Measurements from ENCODE around the gene RBPMS2.

The RBPMS2 gene

DNA sequence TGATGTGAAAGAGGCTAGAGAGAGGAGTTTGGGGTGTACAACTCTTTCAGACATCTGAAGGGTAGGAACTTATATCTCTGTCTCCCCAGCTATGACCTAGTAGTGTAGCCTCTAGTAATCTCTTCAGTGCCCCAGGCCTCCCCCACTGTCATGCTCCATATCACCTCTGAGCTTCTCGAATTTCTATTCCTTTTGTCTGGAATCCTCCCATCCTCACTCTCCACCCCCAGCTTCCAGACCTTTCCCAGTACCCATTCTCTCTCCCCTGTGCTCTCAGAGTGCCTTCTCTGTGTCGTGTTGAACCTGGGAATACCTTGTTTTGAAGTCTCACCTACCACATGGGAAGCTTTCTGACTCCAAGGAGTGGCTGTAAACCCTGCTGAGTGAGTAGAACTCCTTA is 3.6 kb upstream of the RBPMS2 start:
- no peak overlapping the region for H3K27ac ChIP-seq
- TF ChIP-seq, protein P1, sequence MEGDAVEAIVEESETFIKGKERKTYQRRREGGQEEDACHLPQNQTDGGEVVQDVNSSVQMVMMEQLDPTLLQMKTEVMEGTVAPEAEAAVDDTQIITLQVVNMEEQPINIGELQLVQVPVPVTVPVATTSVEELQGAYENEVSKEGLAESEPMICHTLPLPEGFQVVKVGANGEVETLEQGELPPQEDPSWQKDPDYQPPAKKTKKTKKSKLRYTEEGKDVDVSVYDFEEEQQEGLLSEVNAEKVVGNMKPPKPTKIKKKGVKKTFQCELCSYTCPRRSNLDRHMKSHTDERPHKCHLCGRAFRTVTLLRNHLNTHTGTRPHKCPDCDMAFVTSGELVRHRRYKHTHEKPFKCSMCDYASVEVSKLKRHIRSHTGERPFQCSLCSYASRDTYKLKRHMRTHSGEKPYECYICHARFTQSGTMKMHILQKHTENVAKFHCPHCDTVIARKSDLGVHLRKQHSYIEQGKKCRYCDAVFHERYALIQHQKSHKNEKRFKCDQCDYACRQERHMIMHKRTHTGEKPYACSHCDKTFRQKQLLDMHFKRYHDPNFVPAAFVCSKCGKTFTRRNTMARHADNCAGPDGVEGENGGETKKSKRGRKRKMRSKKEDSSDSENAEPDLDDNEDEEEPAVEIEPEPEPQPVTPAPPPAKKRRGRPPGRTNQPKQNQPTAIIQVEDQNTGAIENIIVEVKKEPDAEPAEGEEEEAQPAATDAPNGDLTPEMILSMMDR (conservative IDR thresholded peaks at IDR 0.05): no peak

DNA sequence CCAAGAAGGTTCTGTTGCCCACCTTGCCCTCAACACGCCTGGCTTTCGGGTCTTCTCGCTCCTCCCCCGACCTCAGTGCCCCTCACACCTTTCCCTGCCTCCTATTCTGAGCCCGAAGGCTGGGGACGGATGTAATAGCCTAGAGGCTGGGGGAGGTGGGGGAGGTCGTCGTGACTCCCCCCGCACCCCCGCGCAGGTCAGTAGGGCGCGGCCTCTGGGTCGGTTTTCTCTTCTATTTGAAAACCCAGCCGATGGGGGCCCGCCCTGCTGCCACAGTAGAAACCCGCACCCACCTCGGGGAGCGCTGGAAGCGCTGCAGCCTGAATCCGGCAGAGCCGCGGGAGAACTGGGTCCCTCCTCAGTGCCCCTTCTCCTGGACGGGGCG is 1.0 kb upstream of the RBPMS2 start:
- no peak overlapping the region for H3K27ac ChIP-seq

DNA sequence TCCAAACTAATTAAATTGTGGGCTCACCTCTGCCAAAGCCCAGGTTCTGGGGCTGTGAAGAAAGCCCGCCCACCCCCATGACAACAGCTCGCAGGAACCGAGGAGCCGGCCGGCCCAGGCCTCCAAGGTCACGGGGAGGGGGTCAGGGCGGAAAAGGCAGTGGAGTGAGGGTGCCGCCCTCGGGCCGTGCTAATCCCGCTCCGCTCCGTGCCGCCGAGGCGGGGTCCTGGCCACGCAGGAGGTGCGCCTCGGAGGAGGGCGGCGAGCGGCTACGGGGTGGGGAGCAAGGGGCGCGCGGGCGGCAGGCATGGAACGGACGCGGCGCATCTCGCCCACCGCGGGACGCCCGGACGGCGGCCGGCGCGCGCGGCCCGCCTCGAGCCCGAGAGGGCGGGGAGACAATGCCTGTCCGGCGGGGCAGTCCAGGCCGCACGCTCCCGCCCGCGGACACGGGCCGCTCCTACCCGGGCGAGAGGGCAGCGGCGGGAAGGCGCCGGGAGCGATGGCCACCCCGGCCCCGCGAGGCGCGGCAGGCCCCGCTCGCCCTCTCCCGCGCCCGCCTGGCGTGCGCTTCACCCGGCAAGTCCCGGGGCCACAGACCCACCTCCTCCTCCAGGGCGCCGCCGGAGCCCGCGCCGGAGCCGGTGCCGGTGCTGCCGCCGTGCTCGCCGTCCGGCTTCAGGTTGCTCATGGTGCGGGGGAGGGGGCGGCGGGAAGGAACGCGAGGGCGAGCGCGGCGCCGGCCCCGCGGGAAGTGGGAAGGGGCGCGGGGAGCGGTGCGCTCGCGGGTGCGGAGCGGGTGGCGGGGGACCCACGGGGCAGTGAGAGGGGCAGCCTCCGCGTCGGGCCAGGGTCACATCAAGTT is 528 bp downstream of the RBPMS2 start:
- H3K27ac ChIP-seq: peak overlapping the region; percentile 30; the same call in 1 of the 2 replicates
- TF ChIP-seq, protein P1 (conservative IDR thresholded peaks at IDR 0.05): no peak

More for the DNA sequence above, 1.0 kb upstream of the RBPMS2 start:
- TF ChIP-seq, protein P1 (conservative IDR thresholded peaks at IDR 0.05): no peak

DNA sequence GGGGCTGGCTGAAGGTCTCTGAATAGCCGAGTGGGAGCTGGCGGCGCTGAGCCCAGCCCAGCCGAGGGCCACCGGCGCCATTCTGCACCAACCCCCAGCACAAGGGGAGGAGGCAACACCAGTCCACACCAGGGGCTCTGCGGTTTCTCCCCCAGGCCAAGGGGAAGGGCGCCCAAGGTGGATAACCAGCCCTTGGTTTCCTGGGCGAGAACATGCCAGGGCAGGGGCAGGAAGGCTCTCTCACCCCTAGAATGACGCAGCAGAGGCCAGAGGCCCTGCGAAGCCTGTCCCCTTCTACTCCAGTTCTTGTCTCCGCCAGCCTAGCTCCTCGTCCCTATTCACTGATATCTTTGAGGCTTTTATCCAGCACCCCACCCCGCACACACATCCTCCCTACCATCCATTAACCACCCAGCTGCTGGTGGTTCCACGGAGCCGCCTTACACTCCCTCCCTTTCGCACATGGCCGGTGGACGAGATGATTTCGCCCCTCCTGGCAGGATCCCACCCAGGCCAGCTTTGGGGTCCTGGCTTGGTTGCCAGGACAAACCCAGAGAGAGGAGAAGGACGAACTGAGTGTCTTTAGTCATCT is 1.3 kb downstream of the RBPMS2 start:
- TF ChIP-seq, protein P1 (conservative IDR thresholded peaks at IDR 0.05): no peak
- H3K27ac ChIP-seq: no peak overlapping the region

DNA sequence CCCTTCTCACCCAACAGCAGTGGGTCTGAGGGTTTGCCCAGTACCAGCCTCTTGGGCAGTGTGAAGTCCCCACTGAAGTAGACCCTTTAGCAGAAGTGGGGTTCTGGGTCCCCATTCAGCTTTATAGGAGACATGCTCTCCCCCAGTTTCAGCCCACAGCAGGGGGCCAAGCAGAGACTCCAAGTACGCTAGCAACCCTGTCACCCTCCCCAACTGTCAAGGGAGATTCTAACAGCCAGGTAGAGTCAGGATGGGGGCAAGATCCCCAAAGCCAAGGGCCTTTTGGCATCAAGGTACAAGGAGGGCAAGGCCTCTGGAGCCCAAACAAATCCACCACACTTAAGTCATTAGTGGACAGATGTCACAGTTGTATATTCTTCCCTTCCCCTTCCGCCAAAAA is 1.8 kb downstream of the RBPMS2 start:
- TF ChIP-seq, protein P1 (conservative IDR thresholded peaks at IDR 0.05): no peak
- no peak overlapping the region for H3K27ac ChIP-seq

DNA sequence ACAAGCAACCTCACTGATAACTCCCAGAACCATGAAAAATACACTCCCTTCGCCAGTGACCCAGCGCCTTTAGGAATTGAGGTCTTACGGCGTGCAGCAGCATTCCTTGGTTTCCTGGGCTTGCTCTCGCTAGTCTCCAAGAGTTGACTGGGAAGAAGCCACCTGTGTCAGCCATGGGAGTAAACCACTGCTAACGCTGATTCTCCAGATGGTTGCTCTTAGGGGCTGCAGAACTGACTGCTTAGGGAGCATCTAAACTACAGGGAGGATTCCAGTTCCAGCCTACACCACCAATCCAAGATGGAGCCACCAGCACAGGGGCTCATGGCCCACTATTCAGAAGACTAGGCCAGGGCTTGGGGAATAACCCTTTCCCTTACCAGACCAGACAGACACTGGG is 2.4 kb downstream of the RBPMS2 start:
- no peak overlapping the region for H3K27ac ChIP-seq
- TF ChIP-seq, protein P1 (conservative IDR thresholded peaks at IDR 0.05): no peak

DNA sequence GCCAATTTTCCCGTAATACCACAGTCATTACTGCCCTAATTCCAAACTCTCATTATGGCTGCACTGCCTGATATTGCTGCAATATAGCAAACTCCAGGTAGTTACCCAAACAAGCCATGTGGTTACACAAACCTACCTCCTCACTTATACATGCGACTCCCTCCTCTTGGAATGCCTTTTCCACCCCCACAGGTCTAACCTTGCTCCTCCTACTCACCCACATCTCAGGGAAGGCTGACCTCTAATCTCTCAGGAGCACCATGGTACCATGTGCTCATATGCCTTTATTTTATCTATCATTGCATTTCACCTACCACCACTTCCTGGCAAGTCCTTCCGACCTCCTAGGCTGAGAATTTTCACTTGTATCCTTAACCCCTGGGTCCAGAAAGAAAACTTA is 2.9 kb downstream of the RBPMS2 start:
- TF ChIP-seq, protein P1 (conservative IDR thresholded peaks at IDR 0.05): no peak
- H3K27ac ChIP-seq: no peak overlapping the region
